ENCODE data around the gene MYO3B.

DNA sequence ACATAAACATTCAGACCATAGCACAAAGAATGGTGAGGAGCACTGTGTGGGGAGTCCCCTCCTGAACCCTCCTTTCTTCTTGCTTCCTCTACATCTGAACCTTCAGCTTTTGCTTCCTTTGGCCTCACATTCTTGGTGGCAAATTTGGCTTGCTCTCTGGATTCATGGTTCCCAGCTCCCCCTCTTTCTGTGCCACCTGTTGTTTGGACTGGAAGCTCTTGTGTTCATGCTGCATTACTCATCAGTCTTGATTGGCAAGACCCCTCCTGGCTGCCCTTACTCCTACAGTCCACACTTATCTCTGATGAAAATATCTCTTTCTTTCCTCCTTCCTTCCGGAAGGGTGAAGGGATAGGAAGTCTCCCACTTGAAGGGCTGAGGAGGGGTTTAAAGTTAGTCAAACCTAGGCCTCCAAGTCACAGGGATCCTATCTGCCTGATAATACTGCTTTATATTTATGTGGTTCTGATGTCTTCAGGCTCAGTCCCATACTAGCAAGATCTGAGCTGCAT is 70.0 kb downstream of the MYO3B start:
- no peak for TF ChIP-seq EZH2phosphoT487 (IDR thresholded peaks at IDR 0.05; ENCODE audit: insufficient read depth, low read depth)
- TF ChIP-seq EZH2 (IDR thresholded peaks at IDR 0.05; ENCODE audit: insufficient read depth, poor library complexity, severe bottlenecking), result no peak

Data from GM23248 (cell line).